ENCODE measurements around the gene PTPRA. TPM values are rescaled to one million over a fixed set of nuclear protein-coding genes. Genes with fewer than 3 reads are reported as not detected.

The PTPRA gene
- total and polyA plus RNA-seq, 2 donors (not counting 3 experiments of a cell fraction or from before 2014, with no cell fraction given), result 43.2 to 53.4 TPM

GRCh38 chr20:2899243-2899642, 26.0 kb downstream of the PTPRA start:
- intact Hi-C loops (cut with micrococcal nuclease), result no loop called here
- Histone ChIP-seq H3K79me2 (ENCODE audit: control insufficient read depth, insufficient read depth, low read length) (peaks cover 49% of the 10 kb centered on the region), H3K27me3 (ENCODE audit: control insufficient read depth in 2 of 2, insufficient read depth in 2 of 2, low read length in 2 of 2) (no peaks in the 10 kb centered on the region)

GRCh38 chr20:2900845-2901592, 27.7 kb downstream of the PTPRA start:
- intact Hi-C loops (cut with micrococcal nuclease), result no loop called here
- no peaks in the 10 kb centered on the region for H3K27me3 ChIP-seq (ENCODE audit: control insufficient read depth in 2 of 2, insufficient read depth in 2 of 2, low read length in 2 of 2)
- no peaks in the 10 kb centered on the region for H3K4me1 ChIP-seq (ENCODE audit: control insufficient read depth, extremely low read depth, insufficient read depth, low read length)
- H3K9ac ChIP-seq (replicated peaks; ENCODE audit: extremely low read depth, insufficient read depth, low read length), result no peak overlapping the region
- no peak overlapping the region for H3K4me3 ChIP-seq (replicated peaks in 1 of 3; ENCODE audit: insufficient read depth in 1 of 3, low read depth in 1 of 3, low read length in 3 of 3)
- ChIA-PET POLR2A (interaction anchor here (0.6 to 0.7 kb wide), 2 partner anchors 9 to 464 kb away, joined by 3 to 4 read pairs; no protein-coding TSS in a partner anchor), CTCF (interaction anchor here (1.0 to 1.1 kb wide), 3 partner anchors 11 to 15 kb away, joined by 3 read pairs; no protein-coding TSS in a partner anchor)
- H3K36me3 ChIP-seq (ENCODE audit: control insufficient read depth in 2 of 2, extremely low read depth in 1 of 2, insufficient read depth in 2 of 2, low read length in 2 of 2), result no peaks in the 10 kb centered on the region
- FAIRE-seq, result no peak
- no peak overlapping the region for H3K4me2 ChIP-seq (ENCODE audit: insufficient read depth, low read length)
- H3K79me2 ChIP-seq (ENCODE audit: control insufficient read depth, insufficient read depth, low read length), result peaks cover 40% of the 10 kb centered on the region
- no peak overlapping the region for H2AFZ ChIP-seq (ENCODE audit: low read depth, low read length)
- no peaks in the 10 kb centered on the region for H3K9me3 ChIP-seq (replicated peaks; ENCODE audit: control insufficient read depth, insufficient read depth, low read length)
- dilution Hi-C loops (cut with MboI; ENCODE audit: extremely low pct_ligation_motif_present, low sequenced_read_pairs), result no loop called here
- BruUV-seq (replicated peaks), result no TSS peak
- TF ChIP-seq MYC (IDR thresholded peaks at IDR 0.05; ENCODE audit: low read depth, low read length), result no peak
- no peak for TF ChIP-seq POLR2A (IDR thresholded peaks at IDR 0.05; ENCODE audit: low read depth, low read length)
- TF ChIP-seq MAX (IDR thresholded peaks at IDR 0.05; ENCODE audit: insufficient read depth, insufficient read length), result no peak
- no peak for TF ChIP-seq JUN (IDR thresholded peaks at IDR 0.05; ENCODE audit: borderline replicate concordance, insufficient read depth, insufficient read length, low read depth)
- no peak for TF ChIP-seq CTCF (IDR thresholded peaks at IDR 0.05; ENCODE audit: extremely low read depth in 1 of 2, insufficient read depth in 1 of 2, low read depth in 1 of 2, low read length in 2 of 2)
- TF ChIP-seq FOS (IDR thresholded peaks at IDR 0.05; ENCODE audit: borderline replicate concordance, insufficient read depth, low read length), result no peak
- TF ChIP-seq EZH2 (IDR thresholded peaks at IDR 0.05; ENCODE audit: borderline replicate concordance, low read depth, low read length, severe bottlenecking), result no peak
- no peak for TF ChIP-seq POLR2AphosphoS5 (IDR thresholded peaks at IDR 0.05; ENCODE audit: insufficient read depth, low read depth, low read length)
- no peak for TF ChIP-seq GATA2 (IDR thresholded peaks at IDR 0.05; ENCODE audit: insufficient read depth, insufficient read length, low read depth, low read length)
- H3K9me1 ChIP-seq (replicated peaks; ENCODE audit: control insufficient read depth, extremely low read depth, insufficient read depth, low read length), result no peaks in the 10 kb centered on the region
- H3K27ac ChIP-seq (ENCODE audit: insufficient read depth, low read depth, low read length), result no peak overlapping the region
- H4K20me1 ChIP-seq (replicated peaks; ENCODE audit: control insufficient read depth, extremely low read depth, insufficient read depth, low read length), result peaks cover 2% of the 10 kb centered on the region
- peak; percentile 23 for DNase-seq (ENCODE audit: low read depth, low spot score)

More at GRCh38 chr20:2899243-2899642, 26.0 kb downstream of the PTPRA start:
- H3K9me1 ChIP-seq (replicated peaks; ENCODE audit: control insufficient read depth, extremely low read depth, insufficient read depth, low read length), result no peaks in the 10 kb centered on the region
- no peaks in the 10 kb centered on the region for H3K4me1 ChIP-seq (ENCODE audit: control insufficient read depth, extremely low read depth, insufficient read depth, low read length)
- no peak overlapping the region for H2AFZ ChIP-seq (ENCODE audit: low read depth, low read length)
- no peak overlapping the region for H3K9ac ChIP-seq (replicated peaks; ENCODE audit: extremely low read depth, insufficient read depth, low read length)
- H3K4me2 ChIP-seq (ENCODE audit: insufficient read depth, low read length), result no peak overlapping the region
- no peaks in the 10 kb centered on the region for H3K9me3 ChIP-seq (replicated peaks; ENCODE audit: control insufficient read depth, insufficient read depth, low read length)
- FAIRE-seq (no peak), DNase-seq (ENCODE audit: low read depth, low spot score) (no peak)
- POLR2A ChIA-PET, result no interaction called here
- TF ChIP-seq FOS (IDR thresholded peaks at IDR 0.05; ENCODE audit: borderline replicate concordance, insufficient read depth, low read length) (no peak), POLR2A (IDR thresholded peaks at IDR 0.05; ENCODE audit: low read depth, low read length) (no peak)
- no TSS peak for BruUV-seq (replicated peaks)
- no peak overlapping the region for H3K27ac ChIP-seq (ENCODE audit: insufficient read depth, low read depth, low read length)
- no peaks in the 10 kb centered on the region for H3K36me3 ChIP-seq (ENCODE audit: control insufficient read depth in 2 of 2, extremely low read depth in 1 of 2, insufficient read depth in 2 of 2, low read length in 2 of 2)
- dilution Hi-C loops (cut with MboI; ENCODE audit: extremely low pct_ligation_motif_present, low sequenced_read_pairs), result no loop called here
- CTCF ChIA-PET, result no interaction called here
- H3K4me3 ChIP-seq (replicated peaks in 1 of 3; ENCODE audit: insufficient read depth in 1 of 3, low read depth in 1 of 3, low read length in 3 of 3), result no peak overlapping the region
- peaks cover 2% of the 10 kb centered on the region for H4K20me1 ChIP-seq (replicated peaks; ENCODE audit: control insufficient read depth, extremely low read depth, insufficient read depth, low read length)

Data from endothelial cell of umbilical vein (primary cell).